ENCODE results near the gene SLC18A3.

- peak; percentile 57 to 89 (median 81) for TF ChIP-seq CTCF (IDR thresholded peaks at IDR 0.05)
- TF ChIP-seq POLR2A (IDR thresholded peaks at IDR 0.05) = no peak
- no peak for TF ChIP-seq EP300 (IDR thresholded peaks at IDR 0.05)
Observed at GRCh38 chr10:49592726-49593563, 17.2 kb upstream of the SLC18A3 start.

Data from tibial nerve (tissue), 4 donors.